Measurements from ENCODE around the gene C1QTNF6. TPM values are rescaled to one million over a fixed set of nuclear protein-coding genes. Genes with fewer than 3 reads are reported as not detected.

Gene C1QTNF6
- total and polyA plus RNA-seq, 12 donors, result 2.2 to 45.7 (median 7.1) TPM

DNA sequence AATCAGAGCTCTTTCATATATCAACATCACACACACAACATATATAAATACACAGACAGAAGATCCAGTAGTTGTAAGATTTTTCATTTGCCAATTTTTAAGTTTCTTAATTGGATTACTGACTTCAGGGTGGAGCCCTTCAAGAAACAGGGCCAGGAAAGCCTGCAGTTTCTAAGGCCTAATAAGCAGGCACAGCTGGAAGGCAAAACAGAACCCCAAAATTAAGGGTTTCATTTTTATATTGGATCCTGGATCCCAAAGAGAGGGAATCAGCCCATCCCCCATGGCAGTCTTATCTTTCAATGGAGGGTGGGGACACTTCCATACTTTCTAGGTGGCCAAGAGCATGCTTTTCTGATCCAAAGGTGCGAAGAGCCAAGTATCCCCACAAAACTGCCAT is 4.7 kb upstream of the C1QTNF6 start:
- 78 to 100% (median 95%) methylated on average over 1 of the region's 1 CpG for WGBS, 4 donors
- Histone ChIP-seq H3K27me3 (no peaks in the 10 kb centered on the region), H3K36me3 (replicated peaks in 1 of 2) (no peaks in the 10 kb centered on the region), H3K4me1 (replicated peaks in 1 of 2) (peaks cover 44 to 63% of the 10 kb centered on the region in 2 donors), H3K4me3 (no peak overlapping the region), H3K9me3 (replicated peaks in 1 of 3) (no peaks in the 10 kb centered on the region), H3K27ac (peak overlapping the region in 2 of 5 donors; percentile 95 to 96)
- intact Hi-C loops (cut with DNase I), result no loop called here
- TF ChIP-seq, protein P1, sequence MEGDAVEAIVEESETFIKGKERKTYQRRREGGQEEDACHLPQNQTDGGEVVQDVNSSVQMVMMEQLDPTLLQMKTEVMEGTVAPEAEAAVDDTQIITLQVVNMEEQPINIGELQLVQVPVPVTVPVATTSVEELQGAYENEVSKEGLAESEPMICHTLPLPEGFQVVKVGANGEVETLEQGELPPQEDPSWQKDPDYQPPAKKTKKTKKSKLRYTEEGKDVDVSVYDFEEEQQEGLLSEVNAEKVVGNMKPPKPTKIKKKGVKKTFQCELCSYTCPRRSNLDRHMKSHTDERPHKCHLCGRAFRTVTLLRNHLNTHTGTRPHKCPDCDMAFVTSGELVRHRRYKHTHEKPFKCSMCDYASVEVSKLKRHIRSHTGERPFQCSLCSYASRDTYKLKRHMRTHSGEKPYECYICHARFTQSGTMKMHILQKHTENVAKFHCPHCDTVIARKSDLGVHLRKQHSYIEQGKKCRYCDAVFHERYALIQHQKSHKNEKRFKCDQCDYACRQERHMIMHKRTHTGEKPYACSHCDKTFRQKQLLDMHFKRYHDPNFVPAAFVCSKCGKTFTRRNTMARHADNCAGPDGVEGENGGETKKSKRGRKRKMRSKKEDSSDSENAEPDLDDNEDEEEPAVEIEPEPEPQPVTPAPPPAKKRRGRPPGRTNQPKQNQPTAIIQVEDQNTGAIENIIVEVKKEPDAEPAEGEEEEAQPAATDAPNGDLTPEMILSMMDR (IDR thresholded peaks at IDR 0.05), result no peak
- TF ChIP-seq POLR2A (IDR thresholded peaks at IDR 0.05), result no peak
- peak in 2 of 7 donors; percentile 3 to 9 for DNase-seq

DNA sequence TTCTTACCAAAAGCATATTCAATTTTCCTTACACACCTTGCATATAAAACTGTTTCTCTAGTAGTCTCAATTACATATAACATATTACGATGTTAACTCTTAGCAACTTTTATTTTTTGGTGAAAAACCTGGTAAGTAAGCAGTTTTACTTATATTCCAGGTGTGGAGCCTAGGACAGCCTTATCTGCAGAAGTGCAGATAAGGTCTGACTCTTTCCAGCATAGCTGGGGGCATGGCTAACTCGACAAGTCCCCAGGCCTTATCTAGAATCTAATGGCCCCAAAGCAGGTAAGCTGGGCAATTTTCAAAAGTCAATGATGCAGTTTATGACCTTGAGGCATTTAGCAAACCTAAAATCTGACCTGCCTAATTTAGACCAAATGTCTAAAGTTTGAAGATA is 4.2 kb upstream of the C1QTNF6 start:
- no peak for DNase-seq
- no peaks in the 10 kb centered on the region for H3K27me3 ChIP-seq
- H3K27ac ChIP-seq, result no peak overlapping the region
- H3K36me3 ChIP-seq (replicated peaks in 1 of 2), result no peaks in the 10 kb centered on the region
- H3K9me3 ChIP-seq (replicated peaks in 1 of 3), result no peaks in the 10 kb centered on the region
- TF ChIP-seq POLR2A (IDR thresholded peaks at IDR 0.05), result no peak
- TF ChIP-seq, protein P1 (IDR thresholded peaks at IDR 0.05), result no peak
- no peak overlapping the region for H3K4me3 ChIP-seq
- WGBS, 4 donors, result 58 to 75% (median 70%) methylated on average over 2 of the region's 2 CpGs
- intact Hi-C loops (cut with DNase I), result no loop called here
- peaks cover 40 to 63% of the 10 kb centered on the region in 2 donors for H3K4me1 ChIP-seq (replicated peaks in 1 of 2)

DNA sequence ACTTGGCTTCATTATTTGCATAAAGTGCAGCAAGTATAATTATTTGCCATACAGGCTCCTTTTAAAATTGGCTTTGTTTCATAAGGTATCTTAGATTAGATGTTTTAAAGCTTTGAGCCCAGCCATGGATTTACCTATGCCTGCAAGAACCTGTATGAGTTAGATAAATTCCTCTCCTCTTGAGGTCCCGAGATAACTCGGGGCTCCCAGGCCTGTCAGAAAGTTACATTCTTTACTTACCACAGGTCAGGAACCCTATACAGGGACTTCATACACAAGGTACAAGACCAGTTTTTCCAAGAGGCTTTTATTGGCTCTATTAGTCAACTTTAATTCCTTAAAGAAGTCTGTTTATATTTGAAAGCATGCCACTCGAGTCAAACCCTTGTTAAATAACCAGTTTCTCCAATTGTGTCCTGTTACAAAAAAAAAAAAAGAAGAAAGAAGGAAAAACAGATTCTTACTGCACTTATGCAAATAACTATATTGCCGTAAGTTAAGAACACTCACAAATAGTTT is 2.3 kb upstream of the C1QTNF6 start:
- peaks cover 37 to 60% of the 10 kb centered on the region in 2 donors for H3K4me1 ChIP-seq (replicated peaks in 1 of 2)

DNA sequence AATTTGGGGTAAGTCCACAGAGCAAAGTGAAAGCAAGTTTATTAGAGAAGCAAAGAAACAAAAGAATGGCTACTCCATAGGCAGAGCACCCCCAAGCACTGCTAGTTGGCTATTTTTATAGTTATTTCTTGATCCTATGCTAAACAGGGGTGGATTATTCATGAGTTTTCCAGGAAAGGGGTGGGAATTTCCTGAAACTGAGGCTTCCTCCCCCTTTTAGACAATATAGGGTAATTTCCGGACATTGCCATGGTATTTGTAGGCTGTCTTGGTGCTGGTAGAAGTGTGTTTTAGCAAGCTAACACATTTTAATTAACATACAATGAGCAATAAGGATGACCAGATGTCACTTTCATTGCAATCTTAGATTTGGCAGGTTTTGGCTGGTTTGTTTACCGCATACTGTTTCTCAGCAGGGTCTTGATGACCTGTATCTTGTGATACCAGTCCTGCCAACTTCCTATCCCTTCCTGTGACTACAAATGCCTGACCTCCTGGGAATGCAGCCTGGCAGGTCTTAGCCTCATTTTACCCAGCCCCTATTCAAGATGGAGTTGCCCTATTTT is 937 bp upstream of the C1QTNF6 start:
- Histone ChIP-seq H3K36me3 (replicated peaks in 1 of 2) (no peaks in the 10 kb centered on the region), H3K4me1 (replicated peaks in 1 of 2) (peaks cover 33 to 55% of the 10 kb centered on the region in 2 donors), H3K4me3 (no peak overlapping the region), H3K9me3 (replicated peaks in 1 of 3) (no peaks in the 10 kb centered on the region), H3K27me3 (no peaks in the 10 kb centered on the region), H3K27ac (peak overlapping the region in 4 of 5 donors; percentile 64 to 92 (median 78))
- WGBS, 4 donors, result 52 to 70% (median 60%) methylated on average over 2 of the region's 2 CpGs
- intact Hi-C loops (cut with DNase I), result no loop called here
- DNase-seq, result peak in 1 of 7 donors; percentile 11
- TF ChIP-seq, protein P1 (IDR thresholded peaks at IDR 0.05), result no peak
- no peak for TF ChIP-seq POLR2A (IDR thresholded peaks at IDR 0.05)

More for the DNA sequence above, 2.3 kb upstream of the C1QTNF6 start:
- intact Hi-C loops (cut with DNase I), result no loop called here
- TF ChIP-seq, protein P1 (IDR thresholded peaks at IDR 0.05), result no peak
- TF ChIP-seq POLR2A (IDR thresholded peaks at IDR 0.05), result no peak
- 47 to 95% (median 76%) methylated on average over 4 of the region's 4 CpGs for WGBS, 4 donors
- no peaks in the 10 kb centered on the region for H3K9me3 ChIP-seq (replicated peaks in 1 of 3)
- no peaks in the 10 kb centered on the region for H3K36me3 ChIP-seq (replicated peaks in 1 of 2)
- DNase-seq, result no peak
- no peaks in the 10 kb centered on the region for H3K27me3 ChIP-seq
- H3K4me3 ChIP-seq, result no peak overlapping the region
- H3K27ac ChIP-seq, result peak overlapping the region in 1 of 5 donors; percentile 88

Measured in adrenal gland (tissue), 12 donors.